Amygdala (tissue), 56 donors: ENCODE measurements around the gene MED6.
A peak's percentile ranks its signal among the peaks of the same experiment; 100 is the strongest.

ENCODE experiments used
- DNase-seq, 56 donors: peaks; one replicate each; lab custom pipeline; 2025; lab: John Stamatoyannopoulos, UW

Gene MED6, protein sequence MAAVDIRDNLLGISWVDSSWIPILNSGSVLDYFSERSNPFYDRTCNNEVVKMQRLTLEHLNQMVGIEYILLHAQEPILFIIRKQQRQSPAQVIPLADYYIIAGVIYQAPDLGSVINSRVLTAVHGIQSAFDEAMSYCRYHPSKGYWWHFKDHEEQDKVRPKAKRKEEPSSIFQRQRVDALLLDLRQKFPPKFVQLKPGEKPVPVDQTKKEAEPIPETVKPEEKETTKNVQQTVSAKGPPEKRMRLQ

DNA sequence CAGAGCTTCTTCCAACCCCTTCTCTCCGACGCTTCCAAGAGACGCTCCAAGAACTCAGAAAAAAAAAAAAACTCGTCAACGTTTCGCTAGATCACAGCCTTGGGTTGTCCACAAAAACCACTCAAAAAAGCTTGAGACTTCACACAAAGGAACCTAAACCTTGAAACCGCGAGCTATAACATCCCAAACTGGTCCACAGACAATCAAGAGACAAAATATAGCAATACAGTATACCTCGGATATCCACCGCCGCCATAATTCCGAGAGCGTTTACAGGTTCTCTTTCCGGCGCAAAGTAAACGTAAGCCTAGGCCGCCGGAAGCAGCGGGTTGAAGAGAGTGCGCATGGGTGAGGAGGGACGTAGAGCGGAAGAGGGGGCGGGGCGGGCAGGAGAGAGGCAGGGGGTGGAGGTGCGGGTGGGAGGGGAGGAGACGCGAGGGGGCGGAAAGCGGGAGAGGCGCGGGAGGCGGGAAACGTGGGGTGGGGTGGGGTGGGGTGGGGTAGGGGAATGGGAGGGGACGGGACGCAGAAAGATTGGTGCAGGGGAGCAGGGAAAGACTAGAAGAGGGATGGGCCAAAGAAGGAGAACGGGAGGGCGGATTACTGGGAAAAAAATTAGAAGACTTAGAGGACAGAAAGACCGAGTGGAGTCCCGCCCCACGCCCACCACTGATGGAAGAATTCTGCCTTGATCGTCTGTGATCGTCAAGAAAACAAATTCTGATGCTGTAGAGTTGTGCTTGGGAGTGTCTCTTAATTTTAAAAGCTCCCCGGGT lies at the start of gene MED6:
TSS of gene MED6 (minus strand) at position 274 of the 776 bp plus-strand sequence. CDS start at position 256, 18 bp downstream.
- peak; percentile 22 to 94 (median 84) for DNase-seq

DNA sequence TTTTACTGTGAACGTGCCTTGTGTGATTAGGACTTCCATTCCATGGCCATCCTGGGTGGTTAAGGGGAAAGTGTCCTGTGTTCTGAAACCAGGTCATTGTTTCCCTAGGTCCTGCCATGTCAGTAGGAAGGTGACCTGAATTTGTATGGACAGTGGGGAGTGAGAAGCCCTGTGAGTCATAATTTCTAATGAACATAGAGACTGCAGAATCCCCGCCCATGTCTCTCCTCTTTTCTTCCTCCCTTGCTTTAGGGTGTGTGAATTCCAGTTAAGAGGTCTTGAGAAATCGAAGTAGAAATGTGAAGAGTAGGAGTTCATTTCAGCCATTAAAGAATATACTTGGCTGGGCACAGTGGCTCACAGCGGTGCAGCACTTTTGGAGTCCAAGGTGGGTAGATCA lies 49.3 kb upstream of the MED6 start:
- DNase-seq = no peak

DNA sequence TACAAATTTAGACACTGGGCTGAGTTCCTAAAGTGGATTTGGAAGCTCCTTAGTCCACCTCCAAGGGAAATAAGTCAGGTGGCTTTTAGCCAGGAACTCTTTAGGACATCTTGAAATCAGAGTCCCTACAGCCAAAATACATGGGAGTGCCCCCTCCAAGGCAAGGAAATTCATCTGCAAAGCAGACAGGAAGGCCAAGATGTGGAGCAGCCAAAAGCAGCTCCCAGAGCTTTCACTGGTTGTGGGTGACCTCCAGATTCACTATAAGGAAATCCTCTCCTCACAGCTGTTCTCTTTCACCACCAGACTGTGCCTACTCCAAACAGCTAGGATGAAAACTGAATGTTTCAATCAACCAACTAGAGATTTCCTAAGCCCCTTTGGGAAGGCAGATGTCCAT lies 47.9 kb upstream of the MED6 start:
- DNase-seq = no peak

DNA sequence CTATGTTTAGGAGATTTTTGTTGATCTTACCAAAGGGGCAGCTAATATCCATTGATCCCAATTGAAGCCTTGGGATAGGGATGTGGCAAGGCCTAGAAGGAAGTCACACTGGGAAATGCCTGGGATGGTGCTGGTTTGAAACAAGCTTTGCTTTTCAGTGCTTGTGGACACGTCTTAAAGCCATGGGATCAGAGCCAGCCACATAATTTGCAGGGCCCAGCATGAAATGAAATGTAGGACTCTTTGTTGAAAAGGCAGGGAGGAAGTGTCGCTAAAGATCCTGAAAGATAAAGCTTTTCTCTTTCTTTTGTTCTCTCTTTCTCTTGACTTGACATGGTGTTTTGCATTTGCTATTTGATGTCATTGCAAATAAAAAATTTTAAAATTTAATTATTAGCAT lies 46.2 kb upstream of the MED6 start:
- no peak for DNase-seq

DNA sequence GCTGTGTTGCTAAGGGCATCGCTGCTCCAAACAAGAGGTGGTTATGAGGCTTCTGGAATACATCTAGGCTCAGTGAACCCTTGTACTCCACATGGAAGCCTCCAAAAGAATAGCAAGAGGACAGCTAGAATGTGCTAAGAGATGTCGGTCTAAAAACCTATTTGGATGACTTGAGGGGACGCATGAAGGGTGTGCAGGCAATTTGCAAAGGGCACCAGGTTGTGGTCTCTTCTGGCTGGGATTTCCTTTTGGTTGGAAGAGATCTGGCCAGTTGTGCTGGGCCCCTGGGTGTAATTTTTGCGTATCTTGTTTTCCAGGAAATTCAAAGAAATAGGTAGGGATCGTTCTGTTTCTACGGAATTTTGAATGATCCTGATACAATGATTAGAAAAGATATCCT lies 45.4 kb upstream of the MED6 start:
- DNase-seq = no peak

DNA sequence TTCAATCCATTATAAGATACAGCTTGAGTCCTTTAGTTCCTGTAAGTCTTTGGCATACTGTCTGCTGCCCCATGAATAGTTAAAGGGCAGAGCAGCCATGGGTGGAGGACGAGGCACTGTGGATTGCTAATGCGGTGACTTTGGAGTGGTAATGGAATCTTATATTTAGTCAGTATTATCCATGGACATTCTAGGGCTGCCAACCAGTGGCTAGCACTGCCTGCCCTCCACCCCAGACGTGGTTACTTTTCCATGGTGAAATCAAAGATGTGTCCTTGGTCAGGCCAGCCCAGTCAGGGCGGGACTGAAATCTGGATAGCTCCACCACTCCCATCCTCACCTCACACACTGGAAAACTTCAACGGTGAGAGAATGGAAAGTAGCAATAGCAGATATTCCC lies 43.5 kb upstream of the MED6 start:
- no peak for DNase-seq

DNA sequence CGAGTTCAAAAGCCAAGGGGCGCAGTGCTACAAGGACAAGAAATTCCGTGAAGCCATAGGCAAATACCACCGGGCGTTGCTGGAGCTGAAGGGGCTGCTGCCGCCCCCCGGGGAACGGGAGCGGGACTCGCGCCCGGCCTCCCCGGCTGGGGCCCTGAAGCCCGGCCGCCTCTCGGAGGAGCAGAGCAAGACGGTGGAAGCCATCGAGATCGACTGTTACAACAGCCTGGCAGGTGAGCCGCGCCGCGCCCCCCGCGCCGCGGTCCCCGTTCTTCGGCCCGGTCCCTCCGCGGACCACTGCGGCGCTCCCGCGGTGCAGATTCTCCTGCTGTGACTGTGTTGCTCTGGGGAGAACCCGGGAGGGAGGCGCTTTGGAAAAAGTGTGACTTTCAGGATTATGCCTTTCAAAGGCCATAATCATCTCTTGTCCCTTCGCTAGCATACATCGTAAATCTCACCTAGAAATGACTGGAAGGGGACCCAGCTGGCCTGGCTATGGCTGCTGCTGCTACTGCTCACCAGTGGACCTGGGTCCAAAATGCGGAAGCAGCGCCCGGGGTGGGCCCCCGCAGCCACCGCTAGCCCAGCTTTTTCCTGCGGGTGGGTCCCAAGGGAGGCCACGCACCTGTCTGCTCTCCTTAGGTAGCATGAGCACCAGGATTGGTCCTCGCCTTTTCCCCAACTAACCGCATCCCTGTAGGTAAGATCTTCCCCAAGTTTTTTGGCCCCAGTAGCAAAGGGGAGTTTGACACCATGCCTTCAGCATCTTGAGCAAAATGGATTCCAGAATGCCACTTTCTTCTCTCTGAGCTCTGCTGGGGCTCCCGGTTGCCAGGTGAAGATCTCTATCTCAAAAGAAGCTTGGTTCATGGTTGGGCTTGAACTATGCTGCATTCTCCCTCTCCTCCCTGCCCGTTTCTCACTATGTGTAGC lies 42.1 kb upstream of the MED6 start:
- DNase-seq = peak in 4 of 56 donors; percentile 1 to 31 (median 11)

DNA sequence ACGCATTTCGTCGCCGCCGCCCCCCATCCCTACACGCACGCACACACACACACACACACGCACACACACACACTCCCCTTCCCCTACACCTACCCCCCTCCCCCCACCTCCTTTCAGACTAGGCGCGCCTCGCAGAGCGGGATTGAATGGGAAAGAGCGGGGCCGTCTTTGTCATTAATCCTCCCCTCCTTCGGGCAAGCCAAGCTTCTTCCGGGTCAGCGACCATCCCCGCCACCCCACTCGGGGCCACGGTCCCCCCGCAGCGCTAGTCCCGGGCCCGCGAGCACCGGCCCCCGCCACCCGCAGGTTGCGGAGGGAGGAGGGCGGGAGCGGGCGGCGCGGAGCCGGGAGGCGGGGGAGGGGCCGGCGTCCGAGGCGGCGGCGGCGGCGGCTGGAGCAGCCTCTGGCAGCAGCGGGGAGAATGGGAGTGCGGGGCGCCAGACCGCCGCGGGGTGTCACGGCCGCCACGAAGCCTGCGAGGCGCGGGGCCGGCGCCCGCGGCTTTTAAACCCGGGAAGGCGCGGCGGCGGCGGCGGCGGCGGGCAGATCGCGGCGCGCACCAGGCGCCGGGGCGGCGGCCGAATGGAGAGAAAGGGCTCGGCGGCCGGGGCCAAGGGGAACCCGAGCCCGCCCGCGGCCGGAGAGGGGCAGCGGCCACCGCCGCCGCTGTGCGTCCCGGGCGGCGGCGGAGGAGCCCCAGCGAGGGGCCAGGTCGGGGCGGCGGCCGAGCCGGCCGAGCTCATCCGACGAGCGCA lies 41.3 kb upstream of the MED6 start, which contains the start of gene TTC9:
TSS of gene TTC9 (plus strand) at position 369 of the 755 bp plus-strand sequence. CDS start at position 583, 214 bp downstream.
- peak in 6 of 56 donors; percentile 14 to 28 (median 25) for DNase-seq

DNA sequence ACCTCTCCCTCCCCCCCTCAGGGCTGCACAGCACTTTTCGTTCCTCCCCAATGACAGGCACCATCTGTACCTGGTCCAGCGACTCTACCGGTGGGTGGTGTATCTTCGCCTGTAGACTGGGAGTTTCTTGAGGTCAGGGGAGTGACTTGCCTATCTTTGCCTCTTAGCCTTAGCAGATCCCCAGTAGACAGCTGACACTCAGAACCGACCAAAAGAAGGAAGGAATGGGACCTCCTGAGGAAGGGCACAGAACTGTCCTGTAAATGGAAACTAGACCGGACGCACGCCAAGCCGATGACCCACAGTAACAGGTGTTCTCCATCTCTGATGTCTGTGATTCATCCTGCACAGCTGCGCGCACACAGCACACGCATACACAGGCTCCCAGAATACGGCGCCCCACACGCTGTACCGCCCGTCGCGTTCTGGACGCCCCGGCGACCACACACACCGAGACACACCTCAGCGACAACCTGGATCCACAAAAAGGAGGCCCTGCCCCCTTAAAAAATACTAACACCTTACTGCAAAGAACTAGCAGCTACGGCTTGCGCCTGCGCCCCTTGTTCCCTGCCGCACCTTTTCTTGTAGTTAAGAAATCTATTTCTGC lies 40.6 kb upstream of the MED6 start:
- DNase-seq = peak in 6 of 56 donors; percentile 5 to 27 (median 16)

DNA sequence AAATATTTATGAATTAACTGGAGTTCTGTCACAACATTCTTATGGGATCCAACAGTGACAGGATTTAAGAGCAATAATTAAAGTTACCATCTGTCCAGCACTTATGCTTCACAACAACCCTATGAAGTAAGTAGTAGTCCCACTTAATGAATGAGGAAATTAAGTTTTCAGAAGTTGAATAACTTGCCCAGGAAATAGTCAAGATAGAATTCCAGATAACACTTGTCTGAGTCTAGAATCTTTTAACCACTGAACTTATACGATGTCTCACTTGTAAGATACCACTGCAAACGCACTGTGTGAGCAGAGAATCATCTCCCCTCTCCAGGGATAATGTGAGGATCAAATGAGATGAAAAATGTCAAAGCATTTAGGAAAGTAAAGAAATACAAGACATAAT lies 38.0 kb upstream of the MED6 start:
- DNase-seq = no peak

DNA sequence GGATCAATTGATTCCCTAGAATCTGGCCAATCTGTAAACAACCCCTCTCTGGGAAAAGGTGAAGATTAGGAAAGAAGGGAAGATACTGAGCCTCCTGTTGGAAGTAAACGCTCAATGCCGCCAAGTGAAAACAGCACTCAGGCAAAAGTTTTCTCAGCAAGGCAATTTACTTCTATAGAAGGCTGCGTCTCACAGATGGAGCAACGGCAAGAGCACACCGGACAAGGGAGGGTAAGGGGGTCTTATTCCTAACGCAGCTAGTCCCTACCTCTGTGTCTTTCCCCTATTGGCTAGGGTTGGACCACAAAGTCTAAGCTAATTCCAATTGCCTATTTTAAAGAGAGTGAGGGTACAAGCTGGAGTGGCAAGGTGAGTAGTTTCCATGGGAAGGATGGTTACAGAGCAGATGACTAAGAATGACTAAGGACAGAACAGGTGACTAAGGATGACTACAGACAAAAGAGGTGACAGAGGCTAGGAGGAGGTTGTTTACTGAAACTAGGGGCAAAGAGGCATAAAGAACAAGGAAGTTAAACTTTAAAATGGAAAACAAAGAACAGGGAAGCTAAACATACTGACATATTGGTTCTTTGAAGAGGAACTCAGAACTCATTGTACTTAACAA lies 35.6 kb upstream of the MED6 start:
- no peak for DNase-seq

DNA sequence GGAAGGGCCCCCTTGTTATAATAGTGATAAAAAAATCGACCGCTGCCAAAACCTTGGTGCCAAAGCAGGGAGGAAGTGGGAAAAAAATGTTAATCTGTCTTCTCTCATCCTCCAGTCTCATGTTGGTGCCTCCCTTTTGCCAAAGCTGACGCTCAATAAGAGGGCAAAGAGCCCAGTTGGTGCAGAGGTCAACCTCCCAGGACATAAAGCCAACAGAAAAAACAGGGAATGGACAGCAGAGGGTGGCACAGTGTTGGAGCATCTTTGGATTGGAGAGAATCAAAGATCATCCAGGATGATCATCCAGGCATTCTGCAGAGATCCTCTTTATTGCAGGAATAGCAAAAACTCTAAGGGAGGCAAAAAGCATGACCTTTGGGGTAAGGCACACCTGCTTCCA lies 31.5 kb upstream of the MED6 start:
- DNase-seq = no peak

DNA sequence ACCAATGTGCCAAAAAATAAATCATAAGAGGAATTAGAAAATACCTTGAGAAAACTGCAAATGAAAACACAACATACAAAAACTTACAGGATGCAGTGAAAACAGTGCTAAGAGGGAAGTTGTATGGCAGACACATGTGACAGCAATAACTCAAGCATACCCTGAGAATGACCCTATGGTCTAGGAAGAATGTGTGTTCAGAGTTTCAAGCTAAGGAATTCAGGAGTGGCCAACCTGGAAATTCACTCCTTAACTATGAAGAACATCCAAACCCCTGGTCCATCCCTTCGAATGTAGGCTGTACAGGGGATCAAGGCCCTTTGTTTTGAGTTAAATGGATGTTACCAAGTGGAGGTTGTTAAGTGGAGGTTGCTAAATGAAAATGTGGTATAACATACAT lies 24.5 kb upstream of the MED6 start:
- no peak for DNase-seq

DNA sequence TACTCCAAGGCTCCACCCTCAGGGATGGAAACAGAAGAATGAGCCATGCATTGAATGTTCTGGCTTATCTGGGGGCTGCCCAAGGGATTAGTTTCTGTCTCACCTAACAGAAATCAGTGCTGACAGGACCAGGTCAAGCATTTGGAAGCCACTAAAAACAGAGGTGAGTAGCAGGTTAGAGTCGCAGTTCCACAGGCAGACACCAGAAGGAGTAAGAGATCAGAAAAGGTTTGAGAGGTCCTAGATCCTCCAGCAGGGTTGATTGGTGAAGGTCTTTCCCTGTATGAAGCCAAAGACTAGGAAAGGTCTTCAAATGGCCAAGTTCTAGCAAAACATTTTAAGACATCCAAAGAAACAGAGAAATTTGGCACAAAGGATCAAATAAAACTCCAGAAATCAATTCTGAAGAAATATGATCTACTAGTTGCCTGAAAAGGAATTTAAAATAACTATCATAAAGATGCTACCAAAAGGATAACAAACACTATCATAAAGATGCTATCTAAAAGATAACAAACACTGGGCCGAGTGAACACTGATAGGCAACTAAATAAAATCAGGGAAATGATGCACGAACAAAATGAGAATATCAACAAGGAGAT lies 21.8 kb upstream of the MED6 start:
- DNase-seq = no peak

DNA sequence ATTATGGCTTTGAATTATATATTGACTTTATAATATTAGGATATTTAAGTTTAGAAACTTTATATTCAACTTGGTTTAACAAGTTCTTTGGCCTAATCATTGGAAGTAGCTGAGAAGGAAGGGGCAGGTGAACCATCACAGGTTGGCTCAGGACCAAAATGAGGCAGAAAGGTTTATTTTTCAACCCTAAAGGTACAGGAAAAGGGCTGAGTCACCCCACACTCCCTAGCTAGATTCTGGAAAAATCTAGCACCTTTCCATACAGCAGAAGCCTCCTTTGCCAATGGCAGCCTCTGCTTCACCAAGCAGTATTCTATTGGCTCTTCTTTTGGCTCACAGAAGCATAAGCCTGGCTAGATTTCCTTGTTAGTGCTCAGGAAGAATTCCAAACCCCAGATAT lies 19.3 kb upstream of the MED6 start:
- no peak for DNase-seq

DNA sequence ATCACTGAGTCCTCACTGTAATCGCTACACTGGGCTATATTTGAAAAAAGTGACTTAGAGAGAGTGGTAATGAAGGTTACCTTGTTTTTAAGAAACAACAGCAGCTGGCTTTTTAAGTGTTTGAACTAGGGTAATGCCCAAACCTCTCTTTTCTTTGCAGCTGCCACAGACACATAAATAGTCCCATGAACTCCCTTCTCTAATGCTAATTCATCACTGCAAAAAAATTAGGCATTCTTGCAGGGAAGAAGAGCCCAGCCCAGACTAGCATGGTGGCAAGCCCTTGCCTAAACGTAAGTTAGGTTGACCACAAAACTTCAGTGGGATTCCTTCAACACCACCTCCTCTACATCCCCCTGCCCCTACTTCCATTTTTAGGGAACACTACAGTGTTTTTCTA lies 17.9 kb upstream of the MED6 start:
- DNase-seq = no peak

DNA sequence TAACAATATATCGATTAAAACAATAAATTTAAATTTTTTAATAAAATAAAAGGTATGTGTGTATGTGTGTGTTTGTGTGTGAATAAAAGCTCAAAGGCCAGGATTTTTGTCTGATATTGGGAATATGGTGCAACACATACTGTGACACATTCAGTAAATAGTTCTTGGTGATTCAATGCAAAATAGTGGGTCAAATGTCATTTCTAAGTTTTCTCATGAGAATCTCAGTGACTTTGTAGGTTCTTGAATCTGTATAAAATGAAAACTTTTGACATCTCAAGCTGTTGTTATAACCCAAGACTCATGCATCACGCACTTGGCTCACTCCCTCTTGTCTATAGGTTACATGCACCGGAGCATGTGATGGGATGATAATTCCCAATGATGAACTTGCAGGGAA lies 16.2 kb upstream of the MED6 start:
- DNase-seq = no peak

DNA sequence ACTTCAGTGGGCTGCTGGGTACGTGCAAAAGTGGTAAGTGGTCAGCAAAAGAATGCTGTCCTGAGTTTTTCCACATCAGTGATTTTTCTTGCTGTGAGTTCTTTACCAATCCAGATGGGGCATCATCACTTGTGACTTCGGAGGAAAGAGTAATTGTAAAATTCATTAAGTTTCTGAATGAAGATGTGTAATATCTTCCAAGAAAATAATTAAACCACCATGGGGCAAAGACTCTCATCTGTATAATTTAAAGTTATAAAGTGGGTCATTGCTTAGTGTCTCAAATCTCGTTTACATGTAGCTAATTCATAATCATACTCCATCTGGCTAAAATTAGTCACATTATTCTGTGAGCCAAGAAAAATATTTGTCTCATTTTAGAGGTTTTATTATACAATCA lies 10.8 kb upstream of the MED6 start:
- no peak for DNase-seq

DNA sequence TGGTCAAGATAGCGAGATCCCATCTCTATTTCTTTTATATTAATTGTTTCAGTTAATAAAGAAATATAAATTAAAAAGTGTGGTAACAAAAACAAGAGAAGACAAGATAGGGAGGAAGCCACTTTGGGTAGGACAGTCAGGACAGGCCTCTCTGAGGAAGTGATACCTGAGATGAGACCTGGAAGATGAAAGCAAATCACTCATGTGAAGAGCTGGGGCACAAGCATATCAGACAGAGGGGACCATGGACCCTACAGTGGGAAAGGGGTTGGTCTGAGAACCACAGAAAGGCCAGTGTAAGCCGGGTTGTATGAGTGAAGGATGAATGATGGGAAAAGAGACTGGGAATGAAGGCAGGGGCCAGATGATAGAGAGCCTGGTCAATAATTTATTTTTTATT lies 1.8 kb upstream of the MED6 start:
- no peak for DNase-seq
